Neural cell (in vitro differentiated cells): ENCODE measurements around the gene CNDP2. TPM values are rescaled to one million over a fixed set of nuclear protein-coding genes. Genes with fewer than 3 reads are reported as not detected.

Source experiments
- H2AFZ ChIP-seq: fragments of 200-600, 300-800 bp; sonication (generic), shearing (Covaris generic); 2 replicates; pipeline ENCODE4 v1.6.0; 2014; ENCODE audit warnings: low read depth, mild to moderate bottlenecking, antibody characterized with exemption, low read length, moderate library complexity
- H3F3A ChIP-seq: fragments of 200-600 bp; shearing (Covaris generic); 2 replicates; pipeline ENCODE4 v1.6.1; 2016; ENCODE audit warnings: mild to moderate bottlenecking, moderate library complexity, mixed read lengths, antibody characterized with exemption, low read length; ENCODE audit not compliant: insufficient read depth, poor library complexity, severe bottlenecking
- H3K27ac ChIP-seq: fragments of 200-600, 300-800 bp; sonication (generic), shearing (Covaris generic); 2 replicates; pipeline ENCODE4 v1.5.1; 2014; ENCODE audit warnings: mild to moderate bottlenecking, low read length, moderate library complexity
- H3K27me3 ChIP-seq: fragments of 300-800, 200-600 bp; sonication (generic), shearing (Covaris generic); 2 replicates; pipeline ENCODE4 v1.6.0; 2014; ENCODE audit warnings: mild to moderate bottlenecking, low read depth, low read length, moderate library complexity; ENCODE audit not compliant: insufficient read depth
- H3K36me3 ChIP-seq: fragments of 300-800, 200-600 bp; sonication (generic), shearing (Covaris generic); 2 replicates; pipeline ENCODE4 v1.5.1; 2014; ENCODE audit warnings: mild to moderate bottlenecking, antibody characterized with exemption, low read length, moderate library complexity; ENCODE audit not compliant: insufficient read depth
- H3K4me2 ChIP-seq: fragments of 300-800, 200-600 bp; sonication (generic), shearing (Covaris generic); 2 replicates; pipeline ENCODE4 v1.6.0; 2014; ENCODE audit warnings: mild to moderate bottlenecking, low read length
- H3K4me3 ChIP-seq: fragments of 300-800, 200-600 bp; sonication (generic), shearing (Covaris generic); 2 replicates; pipeline ENCODE4 v1.5.1; 2014; ENCODE audit warnings: mild to moderate bottlenecking, low read length, moderate library complexity
- H3K79me2 ChIP-seq: fragments of 200-600 bp; shearing (Covaris generic); replicated peaks from 2 replicates; pipeline ENCODE4 v1.6.0; 2014; ENCODE audit warnings: mild to moderate bottlenecking, low read length, moderate library complexity; ENCODE audit not compliant: insufficient read depth
- H3K9ac ChIP-seq: fragments of 300-800, 200-600 bp; sonication (generic), shearing (Covaris generic); 2 replicates; pipeline ENCODE4 v1.6.1; 2016; ENCODE audit warnings: mild to moderate bottlenecking, low read length, mixed read lengths
- H3K9me2 ChIP-seq: fragments of 200-600 bp; shearing (Covaris generic); 2 replicates; pipeline ENCODE4 v1.6.1; 2016; ENCODE audit warnings: mild to moderate bottlenecking, low read length, mixed read lengths; ENCODE audit not compliant: insufficient read depth
- H3K9me3 ChIP-seq: fragments of 200-600, 300-800 bp; sonication (generic), shearing (Covaris generic); 2 replicates; pipeline ENCODE4 v1.6.1; 2016; ENCODE audit warnings: mild to moderate bottlenecking, mixed run types, low read length, moderate library complexity, mixed read lengths
- H4K20me1 ChIP-seq: fragments of 200-600 bp; shearing (Covaris generic); 2 replicates; pipeline ENCODE4 v1.6.1; 2016; ENCODE audit warnings: mild to moderate bottlenecking, mixed run types; ENCODE audit not compliant: insufficient read depth
- CTCF ChIP-seq: fragments of 450-650 bp; IDR thresholded peaks from 2 replicates; pipeline ENCODE4 v1.5.1; 2014; ENCODE audit warnings: antibody characterized with exemption, mild to moderate bottlenecking, moderate library complexity; ENCODE audit not compliant: poor library complexity, severe bottlenecking
- EP300 ChIP-seq: fragments of 450-650 bp; conservative IDR thresholded peaks from 2 replicates; pipeline ENCODE4 v1.6.1; 2014; ENCODE audit warnings: antibody characterized with exemption, mild to moderate bottlenecking, moderate library complexity; ENCODE audit not compliant: poor library complexity, severe bottlenecking
- EZH2 ChIP-seq: fragments of 200-600, 300-800 bp; shearing (Covaris generic), sonication (generic); IDR thresholded peaks from 2 replicates; pipeline ENCODE4 v1.6.1; 2014; ENCODE audit warnings: antibody characterized with exemption, low read length, borderline replicate concordance, mild to moderate bottlenecking; ENCODE audit not compliant: insufficient read depth, poor library complexity, severe bottlenecking
- MXI1 ChIP-seq: fragments of 450-650 bp; conservative IDR thresholded peaks from 2 replicates; pipeline ENCODE4 v1.6.1; 2014; ENCODE audit warnings: antibody characterized with exemption, mild to moderate bottlenecking; ENCODE audit not compliant: poor library complexity, severe bottlenecking
- POLR2AphosphoS5 ChIP-seq: IDR thresholded peaks from 2 replicates; pipeline ENCODE4 v1.6.1; 2012
- RAD21 ChIP-seq: fragments of 450-650 bp; conservative IDR thresholded peaks from 2 replicates; pipeline ENCODE4 v1.6.1; 2014; ENCODE audit warnings: antibody characterized with exemption, mild to moderate bottlenecking, moderate library complexity
- REST ChIP-seq: IDR thresholded peaks from 2 replicates; pipeline ENCODE4 v1.6.1; 2012; ENCODE audit warnings: borderline replicate concordance
- SMC3 ChIP-seq: fragments of 450-650 bp; conservative IDR thresholded peaks from 2 replicates; pipeline ENCODE4 v1.6.1; 2014; ENCODE audit warnings: antibody characterized with exemption, mild to moderate bottlenecking, moderate library complexity; ENCODE audit not compliant: poor library complexity
- TAF1 ChIP-seq: IDR thresholded peaks from 2 replicates; pipeline ENCODE4 v1.6.1; 2012; ENCODE audit warnings: low read depth
- polyA plus RNA-seq: library from polyadenylated mRNA; depleted of rRNA; stranded (reverse); fragments of >200 nt; gene quantifications from 2 replicates; pipeline ENCODE4 v1.2.3, GENCODE V29; 2014

Gene CNDP2
- polyA plus RNA-seq, 1 donor from 2014 or later = 35.7 TPM

GRCh38 chr18:74531043-74531442 lies 34.9 kb downstream of the CNDP2 start:
- Histone ChIP-seq H2AFZ (no peak overlapping the region), H3F3A (no peaks in the 10 kb centered on the region), H3K79me2 (no peaks in the 10 kb centered on the region), H3K27ac (no peak overlapping the region), H3K36me3 (no peaks in the 10 kb centered on the region), H3K4me2 (no peak overlapping the region), H3K27me3 (no peaks in the 10 kb centered on the region), H3K9me2 (no peaks in the 10 kb centered on the region), H4K20me1 (no peaks in the 10 kb centered on the region), H3K4me3 (no peak overlapping the region), H3K9me3 (no peaks in the 10 kb centered on the region), H3K9ac (no peak overlapping the region)
- TF ChIP-seq REST = no peak
- no peak for TF ChIP-seq RAD21
- TF ChIP-seq TAF1 = no peak
- TF ChIP-seq CTCF = no peak
- TF ChIP-seq POLR2AphosphoS5 = no peak
- no peak for TF ChIP-seq EP300
- TF ChIP-seq MXI1 = no peak
- no peak for TF ChIP-seq SMC3
- no peak for TF ChIP-seq EZH2

GRCh38 chr18:74532511-74533025 lies 36.4 kb downstream of the CNDP2 start:
- no peak overlapping the region for H2AFZ ChIP-seq
- no peaks in the 10 kb centered on the region for H3F3A ChIP-seq
- no peaks in the 10 kb centered on the region for H3K9me2 ChIP-seq
- H3K79me2 ChIP-seq = no peaks in the 10 kb centered on the region
- H3K27ac ChIP-seq = no peak overlapping the region
- H3K9me3 ChIP-seq = no peaks in the 10 kb centered on the region
- no peaks in the 10 kb centered on the region for H3K27me3 ChIP-seq
- H4K20me1 ChIP-seq = no peaks in the 10 kb centered on the region
- TF ChIP-seq EZH2 = no peak
- TF ChIP-seq REST = no peak
- H3K36me3 ChIP-seq = no peaks in the 10 kb centered on the region
- H3K4me3 ChIP-seq = no peak overlapping the region
- no peak overlapping the region for H3K4me2 ChIP-seq
- no peak overlapping the region for H3K9ac ChIP-seq
